Left ventricle myocardium superior (tissue), 1 donor: ENCODE measurements around the gene GRIK3. TPM values are rescaled to one million over a fixed set of nuclear protein-coding genes. Genes with fewer than 3 reads are reported as not detected.

ENCODE experiments used
- ATAC-seq: fragments of 200-7000 bp; cut with Tn5 transposase; one replicate; pipeline ENCODE4 v1.9.1; 2020; ENCODE audit warnings: mild to moderate bottlenecking, moderate library complexity
- DNase-seq: peaks from one replicate; pipeline ENCODE4 v3.0.0-alpha.2; 2020
- intact Hi-C: fragments of 100-400 bp; cut with micrococcal nuclease; formaldehyde crosslinking; loops from one replicate; pipeline ENCODE4 v1.11.0; 2022
- total RNA-seq: library from RNA; stranded (reverse); fragmentation: NEBNext Ultra II Directional; extraction: Animal tissue kit (Norgen Biotek cat#: 25700); gene quantifications from one replicate; pipeline ENCODE4 v1.2.1, GENCODE V29; 2021
- donor health status: DM: no; HTN: yes; CAD: no; lungs with severe emphysema.

Gene GRIK3
- total RNA-seq, 1 donor from 2014 or later, result 0.62 TPM

- intact Hi-C loops, result no loop called here
- ATAC-seq (no peak), DNase-seq (no peak)
Measured at GRCh38 chr1:37021502-37021901, 12.8 kb downstream of the GRIK3 start.

- no peak for DNase-seq
- intact Hi-C loops, result no loop called here
Measured at GRCh38 chr1:37020653-37021277, 13.6 kb downstream of the GRIK3 start.

GRCh38 chr1:37018510-37018909, 15.8 kb downstream of the GRIK3 start:
- DNase-seq (no peak), ATAC-seq (no peak)
- intact Hi-C loops, result no loop called here

More at GRCh38 chr1:37020653-37021277, 13.6 kb downstream of the GRIK3 start:
- ATAC-seq, result no peak

- ATAC-seq (no peak), DNase-seq (no peak)
- intact Hi-C loops, result no loop called here
Measured at GRCh38 chr1:37017720-37018119, 16.6 kb downstream of the GRIK3 start.

- DNase-seq, result no peak
- ATAC-seq, result no peak
- intact Hi-C loops, result no loop called here
Measured at GRCh38 chr1:37016121-37016520, 18.2 kb downstream of the GRIK3 start.

GRCh38 chr1:37015713-37016112, 18.6 kb downstream of the GRIK3 start:
- DNase-seq (no peak), ATAC-seq (peak; percentile 45)
- intact Hi-C loops, result no loop called here

- intact Hi-C loops, result no loop called here
Measured at GRCh38 chr1:37012226-37012625, 22.1 kb downstream of the GRIK3 start.

GRCh38 chr1:37010011-37010410, 24.3 kb downstream of the GRIK3 start:
- ATAC-seq (no peak), DNase-seq (no peak)
- intact Hi-C loops, result no loop called here

More at GRCh38 chr1:37012226-37012625, 22.1 kb downstream of the GRIK3 start:
- DNase-seq (no peak), ATAC-seq (no peak)

- ATAC-seq, result no peak
- intact Hi-C loops, result no loop called here
Measured at GRCh38 chr1:37009521-37009920, 24.8 kb downstream of the GRIK3 start.

GRCh38 chr1:37006132-37006868, 28.0 kb downstream of the GRIK3 start:
- intact Hi-C loops, result no loop called here
- ATAC-seq, result peak; percentile 93
- no peak for DNase-seq

More at GRCh38 chr1:37009521-37009920, 24.8 kb downstream of the GRIK3 start:
- no peak for DNase-seq

- intact Hi-C loops, result no loop called here
- ATAC-seq (no peak), DNase-seq (no peak)
Measured at GRCh38 chr1:37002898-37003297, 31.4 kb downstream of the GRIK3 start.

- intact Hi-C loops, result no loop called here
- DNase-seq (no peak), ATAC-seq (no peak)
Measured at GRCh38 chr1:37001703-37002102, 32.6 kb downstream of the GRIK3 start.

- intact Hi-C loops, result no loop called here
- ATAC-seq (no peak), DNase-seq (no peak)
Measured at GRCh38 chr1:36996106-36996505, 38.2 kb downstream of the GRIK3 start.

GRCh38 chr1:36994868-36995267, 39.4 kb downstream of the GRIK3 start:
- ATAC-seq, result no peak
- intact Hi-C loops, result no loop called here

GRCh38 chr1:36994294-36994693, 40.0 kb downstream of the GRIK3 start:
- ATAC-seq, result no peak
- no peak for DNase-seq
- intact Hi-C loops, result no loop called here

More at GRCh38 chr1:36994868-36995267, 39.4 kb downstream of the GRIK3 start:
- no peak for DNase-seq

- intact Hi-C loops, result no loop called here
- no peak for DNase-seq
- no peak for ATAC-seq
Measured at GRCh38 chr1:36992139-36992943, 42.0 kb downstream of the GRIK3 start.

- ATAC-seq (peak; percentile 37), DNase-seq (no peak)
- intact Hi-C loops, result no loop called here
Measured at GRCh38 chr1:36991551-36991950, 42.8 kb downstream of the GRIK3 start.

GRCh38 chr1:36990928-36991327, 43.4 kb downstream of the GRIK3 start:
- DNase-seq, result no peak
- intact Hi-C loops, result no loop called here
- no peak for ATAC-seq

GRCh38 chr1:36989241-36989640, 45.1 kb downstream of the GRIK3 start:
- no peak for DNase-seq

GRCh38 chr1:36988741-36989193, 45.5 kb downstream of the GRIK3 start:
- DNase-seq (no peak), ATAC-seq (no peak)
- intact Hi-C loops, result no loop called here

More at GRCh38 chr1:36989241-36989640, 45.1 kb downstream of the GRIK3 start:
- ATAC-seq, result peak; percentile 63
- intact Hi-C loops, result no loop called here
